Activated CD4-positive, alpha-beta T cell treated with anti-CD3 and anti-CD28 coated beads, Interleukin-2, amount 50 U/mL, for 1 hour (primary cell): ENCODE measurements around the gene IL1RAP.

ENCODE experiments used
- DNase-seq: peaks from one replicate; pipeline ENCODE4 v3.0.0-alpha.2; 2020

IL1RAP gene

GRCh38 chr3:190581041-190581541 is 67.2 kb downstream of the IL1RAP start:
- DNase-seq = no peak

- no peak for DNase-seq
Measured at GRCh38 chr3:190582667-190583066, 68.8 kb downstream of the IL1RAP start.

GRCh38 chr3:190585805-190586630 is 72.1 kb downstream of the IL1RAP start:
- DNase-seq = peak; percentile 4

GRCh38 chr3:190586631-190587011 is 72.7 kb downstream of the IL1RAP start:
- DNase-seq = no peak

GRCh38 chr3:190588570-190588969 is 74.7 kb downstream of the IL1RAP start:
- no peak for DNase-seq

GRCh38 chr3:190589326-190589725 is 75.4 kb downstream of the IL1RAP start:
- no peak for DNase-seq

- DNase-seq = no peak
Measured at GRCh38 chr3:190591080-190591479, 77.2 kb downstream of the IL1RAP start.

- no peak for DNase-seq
Measured at GRCh38 chr3:190593075-190593474, 79.2 kb downstream of the IL1RAP start.

GRCh38 chr3:190594171-190594570 is 80.3 kb downstream of the IL1RAP start:
- DNase-seq = no peak

- no peak for DNase-seq
Measured at GRCh38 chr3:190595179-190595795, 81.4 kb downstream of the IL1RAP start.

GRCh38 chr3:190595807-190596206 is 81.9 kb downstream of the IL1RAP start:
- no peak for DNase-seq

GRCh38 chr3:190596349-190597285 is 82.7 kb downstream of the IL1RAP start:
- no peak for DNase-seq

- DNase-seq = no peak
Measured at GRCh38 chr3:190597291-190597690, 83.4 kb downstream of the IL1RAP start.

- no peak for DNase-seq
Measured at GRCh38 chr3:190601622-190602021, 87.7 kb downstream of the IL1RAP start.

GRCh38 chr3:190605385-190605784 is 91.5 kb downstream of the IL1RAP start:
- DNase-seq = no peak

- DNase-seq = no peak
Measured at GRCh38 chr3:190606596-190606995, 92.7 kb downstream of the IL1RAP start.

GRCh38 chr3:190607021-190607420 is 93.1 kb downstream of the IL1RAP start:
- DNase-seq = no peak

- no peak for DNase-seq
Measured at GRCh38 chr3:190608850-190609589, 95.1 kb downstream of the IL1RAP start.

- DNase-seq = no peak
Measured at GRCh38 chr3:190614226-190615059, 100.6 kb downstream of the IL1RAP start.

GRCh38 chr3:190615060-190615384 is 101.1 kb downstream of the IL1RAP start:
- no peak for DNase-seq

GRCh38 chr3:190615607-190616006 is 101.7 kb downstream of the IL1RAP start:
- DNase-seq = no peak

GRCh38 chr3:190616637-190617036 is 102.8 kb downstream of the IL1RAP start:
- no peak for DNase-seq
